ENCODE data around the gene GTF3C4.
A peak's percentile ranks its signal among the peaks of the same experiment; 100 is the strongest.

GTF3C4 gene

GRCh38 chr9:132648283-132648682 is 22.0 kb upstream of the GTF3C4 start:
- DNase-seq (ENCODE audit: low spot score) = no peak

- DNase-seq (ENCODE audit: low spot score) = no peak
Observed at GRCh38 chr9:132648685-132649084, 21.6 kb upstream of the GTF3C4 start.

GRCh38 chr9:132651259-132651658 is 19.0 kb upstream of the GTF3C4 start:
- DNase-seq (ENCODE audit: low spot score) = no peak

GRCh38 chr9:132656299-132656698 is 14.0 kb upstream of the GTF3C4 start:
- no peak for DNase-seq (ENCODE audit: low spot score)

- DNase-seq (ENCODE audit: low spot score) = no peak
Observed at GRCh38 chr9:132662152-132662945, 7.9 kb upstream of the GTF3C4 start.

GRCh38 chr9:132663117-132663516 is 7.1 kb upstream of the GTF3C4 start:
- DNase-seq (ENCODE audit: low spot score) = no peak

GRCh38 chr9:132663851-132664250 is 6.4 kb upstream of the GTF3C4 start:
- no peak for DNase-seq (ENCODE audit: low spot score)

- no peak for DNase-seq (ENCODE audit: low spot score)
Observed at GRCh38 chr9:132669319-132669697, 956 bp upstream of the GTF3C4 start.

GRCh38 chr9:132669698-132670456 is 387 bp upstream of the GTF3C4 start, which contains the start of gene DDX31:
Gene DDX31, minus strand, starts transcription at chr9:132669983. Its CDS starts 49 bp downstream, at chr9:132669934.
- DNase-seq (ENCODE audit: low spot score) = peak; percentile 89

- DNase-seq (ENCODE audit: low spot score) = peak; percentile 24
Observed at GRCh38 chr9:132671620-132672412, 1.6 kb downstream of the GTF3C4 start.

GRCh38 chr9:132672413-132672690 is 2.1 kb downstream of the GTF3C4 start:
- no peak for DNase-seq (ENCODE audit: low spot score)

GRCh38 chr9:132673355-132673754 is 3.1 kb downstream of the GTF3C4 start:
- DNase-seq (ENCODE audit: low spot score) = peak; percentile 43

GRCh38 chr9:132674485-132674884 is 4.2 kb downstream of the GTF3C4 start:
- DNase-seq (ENCODE audit: low spot score) = no peak

- DNase-seq (ENCODE audit: low spot score) = no peak
Observed at GRCh38 chr9:132677976-132678375, 7.7 kb downstream of the GTF3C4 start.

GRCh38 chr9:132679946-132680625 is 9.8 kb downstream of the GTF3C4 start:
- DNase-seq (ENCODE audit: low spot score) = no peak

GRCh38 chr9:132681561-132681960 is 11.3 kb downstream of the GTF3C4 start:
- no peak for DNase-seq (ENCODE audit: low spot score)

GRCh38 chr9:132683873-132684272 is 13.6 kb downstream of the GTF3C4 start:
- DNase-seq (ENCODE audit: low spot score) = no peak

GRCh38 chr9:132690696-132691095 is 20.4 kb downstream of the GTF3C4 start:
- no peak for DNase-seq (ENCODE audit: low spot score)

- DNase-seq (ENCODE audit: low spot score) = peak; percentile 17
Observed at GRCh38 chr9:132694144-132694543, 23.9 kb downstream of the GTF3C4 start.

- no peak for DNase-seq (ENCODE audit: low spot score)
Observed at GRCh38 chr9:132697230-132697629, 27.0 kb downstream of the GTF3C4 start.

GRCh38 chr9:132698989-132699388 is 28.7 kb downstream of the GTF3C4 start:
- DNase-seq (ENCODE audit: low spot score) = no peak

GRCh38 chr9:132699956-132700355 is 29.7 kb downstream of the GTF3C4 start:
- no peak for DNase-seq (ENCODE audit: low spot score)
